ENCODE results near the gene CCDC146. TPM values are rescaled to one million over a fixed set of nuclear protein-coding genes. Genes with fewer than 3 reads are reported as not detected.

CCDC146 gene
- total and polyA plus RNA-seq, 4 donors = 8.9 to 28.3 (median 17.8) TPM

- Histone ChIP-seq H3K27ac (ENCODE audit: low read depth in 1 of 2, low read length in 2 of 2) (peak overlapping the region in 1 of 2 donors; percentile 36), H3K9me3 (ENCODE audit: control insufficient read depth, low read length) (no peaks in the 10 kb centered on the region), H3K4me3 (ENCODE audit: low read length in 2 of 2) (no peak overlapping the region), H3K27me3 (ENCODE audit: control insufficient read depth in 1 of 2, insufficient read depth in 2 of 2, low read length in 1 of 2) (no peaks in the 10 kb centered on the region), H3K36me3 (ENCODE audit: control insufficient read depth in 1 of 2, insufficient read depth in 2 of 2, low read length in 1 of 2) (no peaks in the 10 kb centered on the region), H3K4me1 (ENCODE audit: control insufficient read depth in 1 of 2, insufficient read depth in 2 of 2, low read length in 2 of 2) (peaks cover 0 to 3% of the 10 kb centered on the region in 2 donors)
- intact Hi-C loops (cut with DNase I) = loop anchor here in 1 of 2 donors (5.0 kb wide), 1 partner anchor 136 kb away; no protein-coding TSS in a partner anchor
- DNase-seq (no peak), ATAC-seq (ENCODE audit: low FRiP score) (no peak)
- WGBS, 2 donors = 98 to 100% methylated on average over 4 of the region's 4 CpGs
Observed at GRCh38 chr7:77181015-77181595, 58.7 kb downstream of the CCDC146 start.

DNA sequence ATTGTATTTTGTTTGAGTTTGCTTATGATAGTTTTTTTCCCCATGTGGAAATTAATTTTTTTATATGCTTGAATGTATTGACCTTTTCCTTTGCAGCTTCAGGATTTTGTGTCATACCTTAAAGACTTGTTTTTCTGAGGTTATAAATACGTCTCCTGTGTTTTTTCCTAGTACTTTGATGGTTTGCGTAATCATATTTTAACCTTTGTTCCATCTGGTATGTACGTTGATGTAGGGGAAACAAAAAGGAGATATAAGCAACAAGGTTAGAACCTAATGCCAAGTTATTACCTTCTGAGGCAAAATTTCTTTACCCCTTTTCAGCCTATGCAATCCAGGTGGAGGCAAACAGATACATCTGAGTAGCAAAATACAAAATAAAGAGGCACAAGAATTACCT, 59.3 kb downstream of the CCDC146 start:
- Histone ChIP-seq H3K27me3 (ENCODE audit: control insufficient read depth in 1 of 2, insufficient read depth in 2 of 2, low read length in 1 of 2) (no peaks in the 10 kb centered on the region), H3K4me3 (ENCODE audit: low read length in 2 of 2) (no peak overlapping the region), H3K4me1 (ENCODE audit: control insufficient read depth in 1 of 2, insufficient read depth in 2 of 2, low read length in 2 of 2) (peaks cover 0 to 3% of the 10 kb centered on the region in 2 donors), H3K36me3 (ENCODE audit: control insufficient read depth in 1 of 2, insufficient read depth in 2 of 2, low read length in 1 of 2) (no peaks in the 10 kb centered on the region), H3K27ac (ENCODE audit: low read depth in 1 of 2, low read length in 2 of 2) (no peak overlapping the region), H3K9me3 (ENCODE audit: control insufficient read depth, low read length) (no peaks in the 10 kb centered on the region)
- ATAC-seq (ENCODE audit: low FRiP score) = no peak
- WGBS, 2 donors = 92 to 94% methylated on average over 3 of the region's 3 CpGs
- no peak for DNase-seq
- intact Hi-C loops (cut with DNase I) = loop anchor here in 1 of 2 donors (5.0 kb wide), 1 partner anchor 136 kb away; no protein-coding TSS in a partner anchor

DNA sequence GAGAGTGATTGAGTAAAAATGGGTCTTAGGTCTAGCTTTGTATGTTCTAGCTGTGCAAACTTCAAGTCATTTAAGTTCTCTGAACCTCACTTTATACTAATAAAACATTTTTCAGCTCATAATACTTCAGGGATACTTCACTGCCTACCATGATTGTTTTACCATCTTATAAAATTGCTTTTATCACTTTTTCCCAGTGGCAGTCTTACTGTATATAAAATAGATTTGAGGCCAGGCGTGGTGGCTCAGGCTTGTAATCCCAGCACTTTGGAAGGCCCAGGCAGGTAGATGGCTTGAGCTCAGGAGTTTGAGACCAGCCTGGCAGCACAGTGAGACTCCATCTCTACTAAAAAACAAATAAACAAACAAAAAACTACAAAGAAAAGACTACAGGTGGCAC, 59.8 kb downstream of the CCDC146 start:
- ATAC-seq (ENCODE audit: low FRiP score) = no peak
- H3K9me3 ChIP-seq (ENCODE audit: control insufficient read depth, low read length) = no peaks in the 10 kb centered on the region
- H3K27me3 ChIP-seq (ENCODE audit: control insufficient read depth in 1 of 2, insufficient read depth in 2 of 2, low read length in 1 of 2) = no peaks in the 10 kb centered on the region
- H3K4me3 ChIP-seq (ENCODE audit: low read length in 2 of 2) = no peak overlapping the region
- intact Hi-C loops (cut with DNase I) = loop anchor here in 1 of 2 donors (5.0 kb wide), 1 partner anchor 135 kb away; no protein-coding TSS in a partner anchor
- no peak overlapping the region for H3K27ac ChIP-seq (ENCODE audit: low read depth in 1 of 2, low read length in 2 of 2)
- 95 to 98% methylated on average over 1 of the region's 1 CpG for WGBS, 2 donors
- DNase-seq = no peak
- H3K4me1 ChIP-seq (ENCODE audit: control insufficient read depth in 1 of 2, insufficient read depth in 2 of 2, low read length in 2 of 2) = peaks cover 0 to 3% of the 10 kb centered on the region in 2 donors
- no peaks in the 10 kb centered on the region for H3K36me3 ChIP-seq (ENCODE audit: control insufficient read depth in 1 of 2, insufficient read depth in 2 of 2, low read length in 1 of 2)

DNA sequence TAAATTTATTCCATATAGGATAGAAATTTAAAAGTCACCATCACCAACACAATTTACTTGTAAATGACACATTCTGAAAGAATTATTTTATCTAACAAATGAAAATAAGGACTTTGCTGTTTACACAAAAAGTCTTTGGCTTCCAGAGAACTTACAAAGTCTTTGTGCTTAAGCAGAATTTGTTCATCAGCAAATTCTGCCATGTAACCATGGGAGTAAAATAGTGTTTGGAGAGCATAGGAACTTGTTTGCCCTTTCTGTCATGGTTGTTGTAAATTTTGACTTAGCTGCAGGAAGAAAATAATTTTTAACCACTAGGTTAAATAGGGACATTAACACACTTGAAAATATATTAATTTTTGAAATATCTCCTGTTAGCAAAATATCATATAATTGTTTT, 62.0 kb downstream of the CCDC146 start:
- intact Hi-C loops (cut with DNase I) = loop anchor here in 1 of 2 donors (5.0 kb wide), 1 partner anchor 133 kb away; no protein-coding TSS in a partner anchor
- H3K27ac ChIP-seq (ENCODE audit: low read depth in 1 of 2, low read length in 2 of 2) = no peak overlapping the region
- peaks cover 0 to 3% of the 10 kb centered on the region in 2 donors for H3K4me1 ChIP-seq (ENCODE audit: control insufficient read depth in 1 of 2, insufficient read depth in 2 of 2, low read length in 2 of 2)
- ATAC-seq (ENCODE audit: low FRiP score) (peak; percentile 30), DNase-seq (no peak)
- H3K9me3 ChIP-seq (ENCODE audit: control insufficient read depth, low read length) = no peaks in the 10 kb centered on the region
- no peaks in the 10 kb centered on the region for H3K36me3 ChIP-seq (ENCODE audit: control insufficient read depth in 1 of 2, insufficient read depth in 2 of 2, low read length in 1 of 2)
- no peaks in the 10 kb centered on the region for H3K27me3 ChIP-seq (ENCODE audit: control insufficient read depth in 1 of 2, insufficient read depth in 2 of 2, low read length in 1 of 2)
- H3K4me3 ChIP-seq (ENCODE audit: low read length in 2 of 2) = no peak overlapping the region

GRCh38 chr7:77184990-77185389, 62.6 kb downstream of the CCDC146 start:
- Histone ChIP-seq H3K27ac (ENCODE audit: low read depth in 1 of 2, low read length in 2 of 2) (peak overlapping the region in 1 of 2 donors; percentile 28), H3K4me1 (ENCODE audit: control insufficient read depth in 1 of 2, insufficient read depth in 2 of 2, low read length in 2 of 2) (peaks cover 0 to 3% of the 10 kb centered on the region in 2 donors)
- 4 to 13% methylated on average over 3 of the region's 3 CpGs for WGBS, 2 donors

GRCh38 chr7:77185866-77186265, 63.5 kb downstream of the CCDC146 start:
- ATAC-seq (ENCODE audit: low FRiP score) (no peak), DNase-seq (no peak)
- 82 to 84% methylated on average over 2 of the region's 2 CpGs for WGBS, 2 donors
- Histone ChIP-seq H3K4me1 (ENCODE audit: control insufficient read depth in 1 of 2, insufficient read depth in 2 of 2, low read length in 2 of 2) (peaks cover 0 to 3% of the 10 kb centered on the region in 2 donors), H3K27ac (ENCODE audit: low read depth in 1 of 2, low read length in 2 of 2) (no peak overlapping the region), H3K4me3 (ENCODE audit: low read length in 2 of 2) (no peak overlapping the region), H3K36me3 (ENCODE audit: control insufficient read depth in 1 of 2, insufficient read depth in 2 of 2, low read length in 1 of 2) (no peaks in the 10 kb centered on the region), H3K9me3 (ENCODE audit: control insufficient read depth, low read length) (no peaks in the 10 kb centered on the region), H3K27me3 (ENCODE audit: control insufficient read depth in 1 of 2, insufficient read depth in 2 of 2, low read length in 1 of 2) (no peaks in the 10 kb centered on the region)
- intact Hi-C loops (cut with DNase I) = no loop called here

More at GRCh38 chr7:77184990-77185389, 62.6 kb downstream of the CCDC146 start:
- Histone ChIP-seq H3K36me3 (ENCODE audit: control insufficient read depth in 1 of 2, insufficient read depth in 2 of 2, low read length in 1 of 2) (no peaks in the 10 kb centered on the region), H3K9me3 (ENCODE audit: control insufficient read depth, low read length) (no peaks in the 10 kb centered on the region), H3K4me3 (ENCODE audit: low read length in 2 of 2) (no peak overlapping the region), H3K27me3 (ENCODE audit: control insufficient read depth in 1 of 2, insufficient read depth in 2 of 2, low read length in 1 of 2) (no peaks in the 10 kb centered on the region)
- intact Hi-C loops (cut with DNase I) = loop anchor here in 1 of 2 donors (5.0 kb wide), 1 partner anchor 132 kb away; no protein-coding TSS in a partner anchor
- DNase-seq (no peak), ATAC-seq (ENCODE audit: low FRiP score) (peak; percentile 69)

DNA sequence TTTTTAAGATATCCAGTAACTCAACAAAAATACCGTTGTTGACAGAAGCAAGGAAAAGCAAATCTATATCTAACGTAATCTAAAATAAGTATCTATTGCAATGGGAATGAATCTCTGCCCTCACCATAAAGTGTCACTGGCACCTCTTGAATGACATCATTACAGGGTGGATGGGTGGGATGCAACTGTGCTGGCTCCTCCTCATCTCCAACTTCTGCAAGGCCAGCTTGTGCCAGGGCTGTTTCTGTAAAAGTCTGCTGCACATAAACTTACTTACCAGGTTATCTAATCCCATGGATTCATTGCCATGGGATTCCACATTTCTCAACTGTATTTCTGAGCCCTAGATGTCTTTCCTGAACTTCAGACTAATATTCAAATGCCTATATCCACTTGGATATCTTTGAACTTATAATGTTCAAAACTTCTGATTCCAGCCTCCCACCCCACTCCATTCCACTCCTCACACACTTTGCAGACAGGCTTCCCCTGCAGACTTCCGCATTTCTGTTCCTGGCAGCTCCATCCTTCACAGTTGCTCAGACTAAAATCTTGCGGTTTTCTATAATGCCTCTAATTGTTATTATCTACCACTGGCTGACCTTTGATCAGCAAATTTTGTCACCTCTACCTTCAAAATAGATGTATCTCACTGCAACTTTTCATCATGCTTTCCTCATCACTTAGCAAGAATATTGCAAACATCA, 66.5 kb downstream of the CCDC146 start:
- ATAC-seq (ENCODE audit: low FRiP score) (peak; percentile 39), DNase-seq (peak in 1 of 2 donors; percentile 56)
- H3K4me1 ChIP-seq (ENCODE audit: control insufficient read depth in 1 of 2, insufficient read depth in 2 of 2, low read length in 2 of 2) = peaks cover 0 to 3% of the 10 kb centered on the region in 2 donors
- H3K4me3 ChIP-seq (ENCODE audit: low read length in 2 of 2) = no peak overlapping the region
- intact Hi-C loops (cut with DNase I) = no loop called here
- WGBS, 2 donors = 81 to 90% methylated on average over 4 of the region's 4 CpGs
- H3K9me3 ChIP-seq (ENCODE audit: control insufficient read depth, low read length) = no peaks in the 10 kb centered on the region
- peaks cover 0 to 2% of the 10 kb centered on the region in 2 donors for H3K36me3 ChIP-seq (ENCODE audit: control insufficient read depth in 1 of 2, insufficient read depth in 2 of 2, low read length in 1 of 2)
- H3K27me3 ChIP-seq (ENCODE audit: control insufficient read depth in 1 of 2, insufficient read depth in 2 of 2, low read length in 1 of 2) = no peaks in the 10 kb centered on the region
- no peak overlapping the region for H3K27ac ChIP-seq (ENCODE audit: low read depth in 1 of 2, low read length in 2 of 2)

- DNase-seq = no peak
- peak overlapping the region in 1 of 2 donors; percentile 6 for H3K27ac ChIP-seq (ENCODE audit: low read depth in 1 of 2, low read length in 2 of 2)
- WGBS, 2 donors = 38 to 43% methylated on average over 4 of the region's 4 CpGs
- intact Hi-C loops (cut with DNase I) = loop anchor here in 1 of 2 donors (5.0 kb wide), 1 partner anchor 45 kb away; no protein-coding TSS in a partner anchor
- H3K36me3 ChIP-seq (ENCODE audit: control insufficient read depth in 1 of 2, insufficient read depth in 2 of 2, low read length in 1 of 2) = no peaks in the 10 kb centered on the region
- H3K4me3 ChIP-seq (ENCODE audit: low read length in 2 of 2) = peak overlapping the region; percentile 52 to 84
- H3K4me1 ChIP-seq (ENCODE audit: control insufficient read depth in 1 of 2, insufficient read depth in 2 of 2, low read length in 2 of 2) = peaks cover 0 to 2% of the 10 kb centered on the region in 2 donors
- H3K27me3 ChIP-seq (ENCODE audit: control insufficient read depth in 1 of 2, insufficient read depth in 2 of 2, low read length in 1 of 2) = no peaks in the 10 kb centered on the region
- H3K9me3 ChIP-seq (ENCODE audit: control insufficient read depth, low read length) = no peaks in the 10 kb centered on the region
- ATAC-seq (ENCODE audit: low FRiP score) = no peak
Observed at GRCh38 chr7:77197141-77197540, 74.7 kb downstream of the CCDC146 start.

Measured in aorta (tissue), 5 donors.